Cardiac fibroblast (primary cell): ENCODE results near the gene CENPF.
"Not testable (repeated sequence)": the region's sequence is repeated elsewhere in the genome, so short reads cannot be mapped to it uniquely, and the experiment has no call there.

Experiments used
- DNase-seq, 2 donors: peaks; one replicate each; pipeline versions ENCODE4 v3.0.0 to v3.0.0-alpha.2; 2010; ENCODE audit warnings: low read depth in 2 of 2
- H3K4me3 ChIP-seq, 2 donors: replicated peaks in 1 of 2; 1 replicate in 1 of 2; 2 replicates in 1 of 2; pipeline ENCODE4 v1.5.1; 2011; ENCODE audit warnings: low read depth in 2 of 2, low read length in 2 of 2, mild to moderate bottlenecking in 2 of 2, moderate library complexity in 1 of 2
- CTCF ChIP-seq: IDR thresholded peaks from one replicate; pipeline ENCODE4 v1.5.1; 2011; ENCODE audit warnings: low read depth, mild to moderate bottlenecking, low read length, inconsistent platforms

Gene CENPF

GRCh38 chr1:214673576-214673975 lies 70.6 kb downstream of the CENPF start:
- DNase-seq, result no peak

GRCh38 chr1:214675524-214675923 lies 72.5 kb downstream of the CENPF start:
- not testable (repeated sequence) for H3K4me3 ChIP-seq, DNase-seq

More at GRCh38 chr1:214673576-214673975, 70.6 kb downstream of the CENPF start:
- no peak for TF ChIP-seq CTCF
- no peak overlapping the region for H3K4me3 ChIP-seq

GRCh38 chr1:214676747-214677146 lies 73.8 kb downstream of the CENPF start:
- no peak for TF ChIP-seq CTCF
- no peak overlapping the region for H3K4me3 ChIP-seq
- DNase-seq, result no peak

- no peak for DNase-seq
- no peak for TF ChIP-seq CTCF
Measured at GRCh38 chr1:214677945-214678344, 75.0 kb downstream of the CENPF start.

GRCh38 chr1:214678386-214678785 lies 75.4 kb downstream of the CENPF start:
- H3K4me3 ChIP-seq, result no peak overlapping the region
- DNase-seq, result peak in 1 of 2 donors; percentile 48
- no peak for TF ChIP-seq CTCF

More at GRCh38 chr1:214677945-214678344, 75.0 kb downstream of the CENPF start:
- no peak overlapping the region for H3K4me3 ChIP-seq

- no peak for TF ChIP-seq CTCF
- no peak overlapping the region for H3K4me3 ChIP-seq
- no peak for DNase-seq
Measured at GRCh38 chr1:214683621-214684020, 80.6 kb downstream of the CENPF start.

- peak in 1 of 2 donors; percentile 26 for DNase-seq
Measured at GRCh38 chr1:214685906-214686305, 82.9 kb downstream of the CENPF start.

More at GRCh38 chr1:214685906-214686305, 82.9 kb downstream of the CENPF start:
- no peak overlapping the region for H3K4me3 ChIP-seq
- no peak for TF ChIP-seq CTCF
